Measurements from ENCODE around the gene OSBP2. TPM values are rescaled to one million over a fixed set of nuclear protein-coding genes. Genes with fewer than 3 reads are reported as not detected.

Gene OSBP2
- total RNA-seq, 2 experiments from 2014 or later = 1.2 to 1.6 TPM

GRCh38 chr22:30864441-30865420, 170.1 kb downstream of the OSBP2 start:
- H3K36me3 Mint-ChIP-seq (ENCODE audit: low read depth) = no peaks in the 10 kb centered on the region
- DNase-seq = peak in 2 of 14 experiments; percentile 3 to 17
- intact Hi-C loops (cut with DNase I, micrococcal nuclease) = no loop called here
- ATAC-seq (ENCODE audit: poor library complexity) = no peak
- H3K9me3 ChIP-seq (ENCODE audit: control insufficient read depth in 1 of 2, insufficient read depth in 1 of 2, low read length in 2 of 2) = no peaks in the 10 kb centered on the region
- H3K27me3 ChIP-seq (ENCODE audit: control insufficient read depth in 1 of 2, insufficient read depth in 2 of 2, low read length in 2 of 2) = no peaks in the 10 kb centered on the region
- no peaks in the 10 kb centered on the region for H3K36me3 ChIP-seq (ENCODE audit: insufficient read depth, low read length)
- no peaks in the 10 kb centered on the region for H3K4me1 ChIP-seq (ENCODE audit: insufficient read depth, low read length)
- no peak overlapping the region for H3K4me3 ChIP-seq (ENCODE audit: low read length)
- ChIA-PET CTCF (no interaction called here), POLR2A (no interaction called here)
- no peak for TF ChIP-seq CTCF (IDR thresholded peaks at IDR 0.05)
- H3K9me3 Mint-ChIP-seq = no peaks in the 10 kb centered on the region
- H3K4me1 Mint-ChIP-seq (ENCODE audit: low read depth) = no peaks in the 10 kb centered on the region
- no peak overlapping the region for H3K27ac ChIP-seq (ENCODE audit: low read depth in 1 of 2, low read length in 2 of 2)
- no peaks in the 10 kb centered on the region for H3K27me3 Mint-ChIP-seq
- H3K27ac Mint-ChIP-seq = no peak overlapping the region
- no peak overlapping the region for H3K4me3 Mint-ChIP-seq

- H3K9me3 Mint-ChIP-seq = no peaks in the 10 kb centered on the region
- no peaks in the 10 kb centered on the region for H3K4me1 Mint-ChIP-seq (ENCODE audit: low read depth)
- Histone ChIP-seq H3K27ac (ENCODE audit: low read depth in 1 of 2, low read length in 2 of 2) (no peak overlapping the region), H3K4me1 (ENCODE audit: insufficient read depth, low read length) (no peaks in the 10 kb centered on the region), H3K27me3 (ENCODE audit: control insufficient read depth in 1 of 2, insufficient read depth in 2 of 2, low read length in 2 of 2) (no peaks in the 10 kb centered on the region), H3K9me3 (ENCODE audit: control insufficient read depth in 1 of 2, insufficient read depth in 1 of 2, low read length in 2 of 2) (no peaks in the 10 kb centered on the region), H3K36me3 (ENCODE audit: insufficient read depth, low read length) (no peaks in the 10 kb centered on the region), H3K4me3 (ENCODE audit: low read length) (no peak overlapping the region)
- DNase-seq (peak in 1 of 14 experiments; percentile 2), ATAC-seq (ENCODE audit: poor library complexity) (no peak)
- H3K4me3 Mint-ChIP-seq = no peak overlapping the region
- ChIA-PET CTCF (no interaction called here), POLR2A (no interaction called here)
- H3K27me3 Mint-ChIP-seq = no peaks in the 10 kb centered on the region
- H3K36me3 Mint-ChIP-seq (ENCODE audit: low read depth) = no peaks in the 10 kb centered on the region
- no peak overlapping the region for H3K27ac Mint-ChIP-seq
- TF ChIP-seq CTCF (IDR thresholded peaks at IDR 0.05) = no peak
- intact Hi-C loops (cut with DNase I, micrococcal nuclease) = no loop called here
Observed at GRCh38 chr22:30865656-30866055, 171.0 kb downstream of the OSBP2 start.

GRCh38 chr22:30866216-30866615, 171.5 kb downstream of the OSBP2 start:
- H3K36me3 Mint-ChIP-seq (ENCODE audit: low read depth) = no peaks in the 10 kb centered on the region
- H3K4me3 Mint-ChIP-seq = no peak overlapping the region
- no peaks in the 10 kb centered on the region for H3K4me1 ChIP-seq (ENCODE audit: insufficient read depth, low read length)
- ChIA-PET CTCF (no interaction called here), POLR2A (no interaction called here)
- DNase-seq (no peak), ATAC-seq (ENCODE audit: poor library complexity) (no peak)
- H3K9me3 Mint-ChIP-seq = no peaks in the 10 kb centered on the region
- H3K27ac ChIP-seq (ENCODE audit: low read depth in 1 of 2, low read length in 2 of 2) = no peak overlapping the region
- no peaks in the 10 kb centered on the region for H3K36me3 ChIP-seq (ENCODE audit: insufficient read depth, low read length)
- H3K9me3 ChIP-seq (ENCODE audit: control insufficient read depth in 1 of 2, insufficient read depth in 1 of 2, low read length in 2 of 2) = no peaks in the 10 kb centered on the region
- H3K27me3 ChIP-seq (ENCODE audit: control insufficient read depth in 1 of 2, insufficient read depth in 2 of 2, low read length in 2 of 2) = no peaks in the 10 kb centered on the region
- no peak overlapping the region for H3K4me3 ChIP-seq (ENCODE audit: low read length)
- H3K4me1 Mint-ChIP-seq (ENCODE audit: low read depth) = no peaks in the 10 kb centered on the region
- no peak overlapping the region for H3K27ac Mint-ChIP-seq
- intact Hi-C loops (cut with DNase I, micrococcal nuclease) = no loop called here
- TF ChIP-seq CTCF (IDR thresholded peaks at IDR 0.05) = no peak
- no peaks in the 10 kb centered on the region for H3K27me3 Mint-ChIP-seq
